Mucosa of descending colon (tissue), 3 donors: ENCODE results near the gene TIMM13. TPM values are rescaled to one million over a fixed set of nuclear protein-coding genes. Genes with fewer than 3 reads are reported as not detected.
A peak's percentile ranks its signal among the peaks of the same experiment; 100 is the strongest.

Experiments
- ATAC-seq: fragments of 200-7000 bp; cut with Tn5 transposase; one replicate; pipeline ENCODE4 v1.9.1; 2020; ENCODE audit warnings: mild to moderate bottlenecking, moderate library complexity
- DNase-seq, 3 donors: peaks; one replicate each; pipeline ENCODE4 v3.0.0-alpha.2; 2020
- H3K36me3 ChIP-seq: fragments of 200-600 bp; one replicate; pipeline ENCODE4 v1.8.0; 2021; ENCODE audit warnings: low read depth, mild to moderate bottlenecking
- H3K4me1 ChIP-seq: fragments of 200-600 bp; one replicate; pipeline ENCODE4 v1.8.0; 2021; ENCODE audit warnings: low read depth, mild to moderate bottlenecking
- H3K4me3 ChIP-seq: fragments of 200-600 bp; one replicate; pipeline ENCODE4 v1.8.0; 2021; ENCODE audit warnings: mild to moderate bottlenecking
- H3K9me3 ChIP-seq: fragments of 200-600 bp; one replicate; pipeline ENCODE4 v1.8.0; 2021; ENCODE audit warnings: mild to moderate bottlenecking
- intact Hi-C, 2 donors: fragments of 100-400 bp; cut with DNase I in 1 of 2; cut with micrococcal nuclease in 1 of 2; formaldehyde crosslinking; loops; one replicate each; pipeline versions ENCODE4 v1.11.0 to v1.11.1; 2022; cut with DNase I, micrococcal nuclease
- total RNA-seq, 3 donors: library from RNA; stranded (reverse); fragmentation: NEBNext Ultra II Directional in 2 of 3; extraction: Animal tissue kit (Norgen Biotek cat#: 25700) in 2 of 3; gene quantifications; one replicate each; pipeline versions ENCODE4 v1.2.1 to v1.2.4, GENCODE V29; 2021 to 2023
- TF ChIP-seq, protein P1 (sequence below): fragments of 200-600 bp; IDR thresholded peaks from one replicate; pipeline ENCODE4 v1.8.0; 2022; ENCODE audit warnings: antibody characterized with exemption, mild to moderate bottlenecking
- donor health status: DM: no; HTN: no; CAD: no; lungs with moderate emphysema.
- donor health status: DM: no; HTN: no; CAD: no.
- donor health status: DM: no; HTN: yes; CAD: no.

The TIMM13 gene
- total RNA-seq, 3 donors from 2014 or later: 75.4 to 130 (median 104) TPM

GRCh38 chr19:2457394-2458037 is 30.1 kb upstream of the TIMM13 start:
- TF ChIP-seq, protein P1, sequence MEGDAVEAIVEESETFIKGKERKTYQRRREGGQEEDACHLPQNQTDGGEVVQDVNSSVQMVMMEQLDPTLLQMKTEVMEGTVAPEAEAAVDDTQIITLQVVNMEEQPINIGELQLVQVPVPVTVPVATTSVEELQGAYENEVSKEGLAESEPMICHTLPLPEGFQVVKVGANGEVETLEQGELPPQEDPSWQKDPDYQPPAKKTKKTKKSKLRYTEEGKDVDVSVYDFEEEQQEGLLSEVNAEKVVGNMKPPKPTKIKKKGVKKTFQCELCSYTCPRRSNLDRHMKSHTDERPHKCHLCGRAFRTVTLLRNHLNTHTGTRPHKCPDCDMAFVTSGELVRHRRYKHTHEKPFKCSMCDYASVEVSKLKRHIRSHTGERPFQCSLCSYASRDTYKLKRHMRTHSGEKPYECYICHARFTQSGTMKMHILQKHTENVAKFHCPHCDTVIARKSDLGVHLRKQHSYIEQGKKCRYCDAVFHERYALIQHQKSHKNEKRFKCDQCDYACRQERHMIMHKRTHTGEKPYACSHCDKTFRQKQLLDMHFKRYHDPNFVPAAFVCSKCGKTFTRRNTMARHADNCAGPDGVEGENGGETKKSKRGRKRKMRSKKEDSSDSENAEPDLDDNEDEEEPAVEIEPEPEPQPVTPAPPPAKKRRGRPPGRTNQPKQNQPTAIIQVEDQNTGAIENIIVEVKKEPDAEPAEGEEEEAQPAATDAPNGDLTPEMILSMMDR: no peak
- intact Hi-C loops: no loop called here
- no peaks in the 10 kb centered on the region for H3K36me3 ChIP-seq
- H3K4me1 ChIP-seq: peaks cover 26% of the 10 kb centered on the region
- H3K9me3 ChIP-seq: no peaks in the 10 kb centered on the region
- no peak for ATAC-seq
- DNase-seq: no peak
- no peak overlapping the region for H3K4me3 ChIP-seq

DNA sequence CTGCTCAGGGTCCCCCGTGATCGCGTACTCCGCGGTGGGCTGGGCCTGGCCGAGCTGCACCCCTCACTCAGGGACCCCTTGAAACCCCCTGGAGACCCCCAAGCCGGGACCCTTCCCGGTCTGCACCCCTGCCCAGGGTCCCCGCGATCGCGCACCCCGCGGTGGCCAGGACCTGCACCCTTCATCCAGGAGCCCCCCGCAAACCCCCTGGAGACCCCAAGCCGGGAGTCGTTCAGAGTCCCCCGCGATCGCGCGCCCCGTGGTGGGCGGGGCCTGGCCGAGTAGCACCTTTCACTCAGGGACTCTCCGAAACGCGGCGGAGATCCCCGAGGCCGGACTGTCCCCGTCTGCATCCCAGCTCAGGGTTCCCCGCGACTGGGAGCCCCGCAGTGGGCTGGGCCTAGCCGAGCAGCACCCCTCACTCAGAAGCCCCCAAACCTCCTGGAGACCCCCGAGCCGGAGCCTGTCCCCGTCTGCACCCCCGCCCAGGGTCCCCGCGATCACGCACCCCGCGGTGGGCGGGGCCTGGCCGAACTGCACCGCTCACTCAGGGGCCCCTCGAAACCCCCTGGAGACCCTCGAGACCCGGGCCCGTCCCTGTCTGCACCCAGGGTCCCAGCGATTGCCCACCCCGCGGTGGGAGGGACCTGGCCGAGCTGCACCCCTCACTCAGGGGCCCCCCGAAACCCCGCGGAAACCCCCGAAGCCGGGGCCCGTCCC is 28.6 kb upstream of the TIMM13 start:
- intact Hi-C loops: no loop called here
- TF ChIP-seq, protein P1: no peak
- no peaks in the 10 kb centered on the region for H3K36me3 ChIP-seq
- H3K9me3 ChIP-seq: no peaks in the 10 kb centered on the region
- H3K4me1 ChIP-seq: peaks cover 12% of the 10 kb centered on the region
- peak; percentile 46 for ATAC-seq
- peak overlapping the region; percentile 70 for H3K4me3 ChIP-seq
- peak; percentile 55 to 82 (median 68) for DNase-seq

DNA sequence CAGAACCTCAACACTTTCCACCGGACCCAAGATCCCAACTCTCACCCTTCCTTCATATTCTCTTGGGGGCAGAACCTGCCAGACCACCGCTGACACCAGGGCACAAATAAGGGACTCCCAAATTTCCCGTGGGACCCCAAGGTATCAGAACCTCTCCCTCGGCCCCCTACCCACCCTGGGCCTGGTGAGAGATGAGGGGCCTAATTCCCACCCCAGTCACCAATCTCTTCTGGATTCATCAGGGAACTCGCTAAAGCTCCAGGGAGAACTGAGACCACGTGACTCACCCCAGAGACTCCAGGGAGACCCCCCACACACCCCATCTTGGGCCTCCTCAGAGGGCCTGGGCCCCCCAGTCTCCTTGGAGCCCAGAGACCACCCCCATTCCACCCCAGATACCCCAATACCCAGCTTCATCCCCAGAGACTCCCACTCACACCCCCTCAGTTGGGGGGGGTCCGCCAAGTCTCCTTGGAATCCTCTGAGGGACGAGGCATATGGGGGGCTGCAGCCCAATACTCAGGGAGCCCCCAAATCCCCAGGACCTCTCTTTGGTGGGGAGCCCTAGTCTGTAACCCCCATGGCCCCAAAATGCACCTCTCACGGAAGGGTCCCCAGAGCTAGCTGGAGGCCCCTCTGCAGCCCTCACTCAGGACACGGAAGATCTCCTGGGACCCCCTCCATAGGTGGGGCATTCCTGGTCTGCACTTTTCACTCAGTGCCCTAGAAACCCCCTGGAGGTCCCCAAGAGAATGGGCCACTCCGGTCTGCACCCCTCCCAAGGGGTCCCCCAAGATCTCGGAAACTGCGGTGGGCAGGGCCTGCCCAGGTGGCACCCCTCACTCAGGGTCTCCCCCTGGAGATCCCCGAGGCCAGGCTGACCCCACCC is 27.8 kb upstream of the TIMM13 start:
- intact Hi-C loops: no loop called here
- DNase-seq (no peak), ATAC-seq (no peak)
- Histone ChIP-seq H3K4me1 (peaks cover 11% of the 10 kb centered on the region), H3K9me3 (no peaks in the 10 kb centered on the region), H3K36me3 (no peaks in the 10 kb centered on the region), H3K4me3 (no peak overlapping the region)
- TF ChIP-seq, protein P1: no peak

DNA sequence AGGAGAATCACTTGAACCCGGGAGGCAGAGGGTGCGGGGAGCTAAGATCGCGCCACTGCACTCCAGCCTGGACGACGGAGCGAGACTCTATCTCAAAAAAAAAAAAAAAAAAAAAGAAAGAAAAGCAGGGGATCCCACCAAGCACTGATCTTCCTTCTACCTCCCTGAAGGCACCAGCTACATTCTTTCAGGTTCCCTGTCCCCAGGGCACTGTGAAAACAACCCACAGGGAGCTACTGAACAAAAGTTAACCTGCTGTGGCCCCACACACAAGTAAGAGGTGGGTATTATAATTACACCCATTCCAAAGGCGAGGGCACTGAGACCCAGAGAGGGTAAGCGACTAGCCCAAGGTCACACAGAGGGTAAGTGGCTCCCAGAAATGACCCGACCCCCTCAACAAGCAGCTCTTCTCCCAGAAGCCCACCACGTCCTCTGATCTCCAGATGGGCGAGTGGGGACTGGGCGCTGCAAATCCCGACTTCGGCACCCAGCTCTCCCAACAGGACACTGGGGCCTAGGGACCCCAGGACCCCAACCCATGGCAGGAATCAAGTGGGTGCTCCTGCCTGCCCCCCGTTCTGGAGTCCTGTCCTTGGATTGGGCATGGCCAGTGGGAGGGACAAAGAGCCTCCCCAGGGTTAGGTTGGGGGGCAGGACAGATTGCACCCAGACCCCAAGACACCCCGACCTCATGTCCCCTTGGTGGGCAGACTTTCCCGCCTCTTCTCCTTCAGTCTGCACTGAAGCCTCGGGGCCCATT is 27.0 kb upstream of the TIMM13 start:
- no peak for ATAC-seq
- intact Hi-C loops: no loop called here
- DNase-seq: no peak
- H3K9me3 ChIP-seq: no peaks in the 10 kb centered on the region
- TF ChIP-seq, protein P1: no peak
- H3K4me1 ChIP-seq: peaks cover 11% of the 10 kb centered on the region
- no peaks in the 10 kb centered on the region for H3K36me3 ChIP-seq
- no peak overlapping the region for H3K4me3 ChIP-seq

DNA sequence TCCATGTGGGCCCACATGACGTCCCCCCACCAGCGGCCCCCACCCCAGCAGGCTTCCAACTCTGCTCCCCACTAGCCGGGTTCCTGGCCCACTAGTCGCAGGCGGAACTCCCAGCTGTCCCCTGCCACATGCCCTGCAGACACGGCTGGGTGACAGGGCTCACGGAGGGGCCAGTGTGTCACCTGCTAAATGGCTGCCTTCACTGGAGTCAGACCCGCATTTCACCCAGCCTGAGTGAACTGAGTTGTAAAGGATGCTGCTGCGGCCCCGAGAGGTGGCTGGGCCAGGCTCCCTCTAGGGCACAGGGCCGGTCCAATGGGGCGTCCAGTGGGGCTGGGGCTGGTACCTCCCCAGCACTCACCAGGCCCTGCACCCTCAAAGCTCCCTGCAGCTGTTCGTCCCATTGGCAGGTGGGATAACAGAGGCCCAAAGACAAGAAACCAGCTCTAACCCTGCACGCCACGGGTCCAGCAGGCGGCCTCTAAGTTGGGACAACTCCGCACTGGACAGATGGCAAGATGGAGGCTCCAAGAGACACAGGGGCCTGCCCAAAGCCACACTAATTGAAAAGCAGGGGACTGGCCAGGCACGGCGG is 26.1 kb upstream of the TIMM13 start:
- H3K9me3 ChIP-seq: no peaks in the 10 kb centered on the region
- intact Hi-C loops: no loop called here
- H3K4me3 ChIP-seq: no peak overlapping the region
- peaks cover 11% of the 10 kb centered on the region for H3K4me1 ChIP-seq
- no peak for DNase-seq
- no peak for ATAC-seq
- TF ChIP-seq, protein P1: no peak
- no peaks in the 10 kb centered on the region for H3K36me3 ChIP-seq
